ENCODE data around the gene SCFD2. TPM values are rescaled to one million over a fixed set of nuclear protein-coding genes. Genes with fewer than 3 reads are reported as not detected.
"Not testable (repeated sequence)": the region's sequence is repeated elsewhere in the genome, so short reads cannot be mapped to it uniquely, and the experiment has no call there.

The SCFD2 gene
- total RNA-seq, 1 donor from 2014 or later, result 31.3 TPM

DNA sequence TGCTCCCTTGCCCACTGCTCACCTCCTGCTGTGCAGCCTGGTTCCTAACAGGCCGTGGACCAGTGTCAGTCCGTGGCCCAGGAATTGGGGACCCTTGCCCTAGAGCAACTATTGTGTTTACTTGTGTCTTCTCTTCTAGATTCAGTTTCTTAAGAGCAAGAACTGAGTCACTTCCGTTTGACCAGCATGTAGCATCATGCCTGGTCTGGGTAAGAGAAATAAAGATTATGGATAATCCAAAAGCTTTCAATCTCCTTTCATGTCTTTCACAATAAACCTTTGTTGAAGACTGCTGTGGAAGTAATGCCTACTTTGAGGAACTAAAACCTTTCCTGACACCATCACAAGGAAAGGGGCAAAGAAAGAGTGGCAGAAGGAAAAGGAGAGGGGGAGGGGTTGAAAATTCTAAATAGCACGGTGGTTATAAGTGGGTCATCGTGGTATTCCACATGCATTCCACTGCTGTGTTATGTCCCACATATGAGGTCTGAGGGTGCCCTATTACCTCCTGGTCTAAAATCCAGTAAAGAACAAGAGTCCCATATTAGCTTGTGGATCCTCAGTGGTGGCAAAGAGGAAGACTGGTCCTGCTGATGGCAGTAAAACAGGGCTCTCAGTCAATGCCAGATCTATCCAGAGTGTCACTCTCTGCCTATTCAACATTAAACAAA lies 370.4 kb downstream of the SCFD2 start:
- intact Hi-C loops (cut with micrococcal nuclease), result no loop called here

DNA sequence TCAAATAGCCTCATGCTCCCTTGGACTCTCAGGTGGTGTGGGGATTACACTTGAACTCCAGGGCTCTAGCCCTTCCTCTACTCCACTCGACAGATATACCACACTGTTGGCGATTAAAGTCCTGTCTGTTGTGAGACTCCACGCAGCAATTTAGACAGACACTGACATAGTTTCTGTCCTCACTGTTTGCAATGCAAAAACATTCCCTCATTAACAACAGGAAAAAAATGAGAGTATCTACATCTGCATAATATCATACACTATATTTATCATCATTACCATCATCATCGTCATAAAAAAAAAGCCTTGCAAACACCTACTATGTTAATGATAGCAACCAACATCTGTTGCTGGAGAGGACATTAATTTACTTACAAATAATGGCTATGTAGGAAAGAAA lies 371.3 kb downstream of the SCFD2 start:
- intact Hi-C loops (cut with micrococcal nuclease), result no loop called here

GRCh38 chr4:52993771-52994170 lies 372.1 kb downstream of the SCFD2 start:
- intact Hi-C loops (cut with micrococcal nuclease), result no loop called here

DNA sequence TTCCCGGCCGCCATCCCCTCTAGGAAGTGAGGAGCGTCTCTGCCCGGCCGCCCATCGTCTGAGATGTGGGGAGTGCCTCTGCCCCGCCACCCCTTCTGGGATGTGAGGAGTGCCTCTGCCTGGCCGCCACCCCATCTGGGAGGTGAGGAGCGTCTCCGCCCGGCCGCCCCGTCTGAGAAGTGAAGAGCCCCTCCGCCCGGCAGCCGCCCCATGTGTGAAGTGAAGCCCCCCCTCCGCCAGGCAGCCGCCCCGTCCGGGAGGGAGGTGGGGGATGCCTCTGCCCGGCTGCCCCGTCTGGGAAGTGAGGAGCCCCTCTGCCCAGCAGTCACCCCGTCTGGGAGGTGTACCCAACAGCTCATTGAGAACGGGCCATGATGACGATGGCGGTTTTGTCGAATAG lies 373.3 kb downstream of the SCFD2 start:
- intact Hi-C loops (cut with micrococcal nuclease), result not testable (repeated sequence)

DNA sequence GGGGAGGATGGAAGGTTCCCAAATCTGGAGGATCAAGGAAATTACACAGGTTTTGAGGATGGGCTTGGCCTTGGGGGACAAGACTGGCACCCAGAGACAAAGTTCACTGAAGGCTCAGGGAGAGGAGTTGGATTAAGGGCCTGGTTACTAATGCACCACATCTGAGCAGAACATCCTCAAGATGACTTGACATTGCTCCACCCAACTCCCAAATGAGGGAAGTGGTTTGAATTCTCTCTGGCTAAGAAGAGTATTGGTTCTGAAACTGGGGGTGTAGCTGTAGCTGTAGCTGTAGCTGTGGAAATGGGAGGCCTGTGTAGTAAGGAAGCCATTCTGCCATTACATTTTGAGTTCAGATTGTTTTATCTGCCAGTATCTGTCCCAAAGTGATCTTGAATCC lies 374.4 kb downstream of the SCFD2 start:
- intact Hi-C loops (cut with micrococcal nuclease), result no loop called here

GRCh38 chr4:52990706-52991105 lies 375.2 kb downstream of the SCFD2 start:
- intact Hi-C loops (cut with micrococcal nuclease), result no loop called here

DNA sequence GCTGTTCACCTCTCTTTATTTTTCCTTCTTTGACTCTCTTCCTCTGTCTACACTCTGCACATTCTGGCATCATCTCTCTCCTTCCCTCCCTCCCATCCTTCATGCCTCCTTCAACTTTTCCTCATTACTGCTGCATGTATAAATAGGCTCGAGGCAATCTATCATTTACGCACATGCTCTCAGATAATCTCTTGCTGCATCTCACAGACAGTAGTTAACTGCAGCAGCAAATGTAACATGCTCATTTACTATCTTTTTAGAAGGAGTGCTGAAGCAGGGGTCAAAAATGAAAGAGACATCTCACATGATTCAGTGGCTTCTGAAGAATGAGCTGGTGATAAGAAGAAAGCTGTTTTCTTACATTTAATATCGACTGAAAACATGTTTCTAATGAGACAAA lies 376.0 kb downstream of the SCFD2 start:
- intact Hi-C loops (cut with micrococcal nuclease), result loop anchor here (10.0 kb wide), 1 partner anchor 265 kb away; no protein-coding TSS in a partner anchor

GRCh38 chr4:52987392-52988056 lies 378.3 kb downstream of the SCFD2 start:
- intact Hi-C loops (cut with micrococcal nuclease), result loop anchor here (10.0 kb wide), 1 partner anchor 263 kb away; no protein-coding TSS in a partner anchor

DNA sequence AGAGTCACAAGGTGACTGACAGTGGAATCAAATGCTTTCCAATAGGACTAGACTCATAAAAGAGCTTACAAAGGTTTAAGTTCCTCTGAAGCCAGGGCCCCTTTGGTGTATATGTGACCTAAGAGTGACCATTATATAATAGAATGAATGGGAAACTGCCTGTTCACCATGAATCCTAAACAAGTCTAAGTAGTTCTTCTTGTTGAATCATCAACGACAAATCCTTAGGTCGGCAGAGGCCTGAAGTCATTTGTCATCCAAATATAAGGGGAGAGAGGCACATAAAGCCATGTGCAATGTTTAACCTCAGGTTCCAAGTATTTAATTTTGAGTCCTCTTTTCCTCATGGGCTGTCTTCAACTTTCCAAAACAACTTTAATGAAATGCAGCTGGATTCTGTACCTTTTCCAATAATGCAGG lies 381.4 kb downstream of the SCFD2 start:
- intact Hi-C loops (cut with micrococcal nuclease), result loop anchor here (5.0 to 10.0 kb wide), 3 partner anchors 260 to 1248 kb away; no protein-coding TSS in a partner anchor

- intact Hi-C loops (cut with micrococcal nuclease), result loop anchor here (1.0 to 10.0 kb wide), 5 partner anchors 259 to 1249 kb away; no protein-coding TSS in a partner anchor
Observed at GRCh38 chr4:52983563-52984303, 382.1 kb downstream of the SCFD2 start.

DNA sequence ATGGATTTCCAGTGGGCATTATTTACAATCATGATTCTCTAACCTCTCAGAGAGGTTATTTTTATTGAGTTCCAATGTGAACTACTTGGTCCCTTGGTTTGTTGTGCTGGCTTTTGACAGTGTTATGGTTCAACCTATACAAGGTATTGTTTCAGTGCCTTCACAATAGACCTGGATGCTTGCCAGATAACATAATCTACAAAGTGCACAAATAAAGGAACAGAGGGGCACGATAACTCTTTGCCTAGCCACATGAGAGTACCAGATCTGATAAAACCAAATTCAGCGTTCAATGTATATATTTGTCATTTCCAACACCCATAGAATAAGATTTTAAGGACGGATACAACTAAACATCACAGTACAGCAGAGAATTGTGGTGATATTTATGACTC lies 382.9 kb downstream of the SCFD2 start:
- intact Hi-C loops (cut with micrococcal nuclease), result loop anchor here (1.0 to 10.0 kb wide), 5 partner anchors 258 to 1249 kb away; no protein-coding TSS in a partner anchor

GRCh38 chr4:52982255-52982945 lies 383.5 kb downstream of the SCFD2 start:
- intact Hi-C loops (cut with micrococcal nuclease), result loop anchor here (2.0 to 10.0 kb wide), 4 partner anchors 258 to 1250 kb away; no protein-coding TSS in a partner anchor

DNA sequence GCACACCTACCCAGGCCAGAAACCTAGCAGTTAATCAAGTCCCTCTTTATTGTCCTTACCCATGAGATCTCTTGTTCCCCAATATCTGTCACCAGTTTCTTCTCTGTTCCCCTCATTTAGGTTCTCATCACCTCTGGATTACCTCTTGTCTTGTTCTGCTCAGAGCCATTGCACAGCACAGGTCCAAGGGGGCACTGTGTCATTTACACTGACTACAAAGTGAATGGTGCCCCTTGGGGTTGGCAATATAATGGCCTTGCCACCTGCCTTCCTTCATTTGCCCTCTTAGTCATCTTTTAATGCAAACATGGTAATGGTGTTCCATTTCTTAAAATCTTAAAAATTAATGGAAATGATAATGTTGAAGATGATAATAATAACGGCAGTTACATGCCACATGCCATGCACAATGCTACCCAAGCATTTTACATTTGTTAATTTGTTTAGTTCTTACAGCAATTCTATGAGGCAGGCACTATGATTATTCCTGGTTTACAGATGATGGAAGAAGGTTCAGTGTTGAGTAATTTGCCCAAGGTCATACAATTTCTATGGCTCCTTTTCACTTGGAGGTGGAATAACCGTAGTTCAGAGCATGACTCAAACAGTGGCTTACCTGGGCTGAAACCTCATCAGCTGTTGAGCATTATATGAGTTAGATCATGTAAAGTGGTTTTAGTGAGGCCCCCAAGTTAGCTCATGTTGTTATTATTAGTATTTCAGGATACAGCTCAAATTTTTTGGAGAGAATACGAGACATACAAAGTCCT lies 385.9 kb downstream of the SCFD2 start:
- intact Hi-C loops (cut with micrococcal nuclease), result loop anchor here (5.0 to 10.0 kb wide), 3 partner anchors 255 to 1252 kb away; no protein-coding TSS in a partner anchor

DNA sequence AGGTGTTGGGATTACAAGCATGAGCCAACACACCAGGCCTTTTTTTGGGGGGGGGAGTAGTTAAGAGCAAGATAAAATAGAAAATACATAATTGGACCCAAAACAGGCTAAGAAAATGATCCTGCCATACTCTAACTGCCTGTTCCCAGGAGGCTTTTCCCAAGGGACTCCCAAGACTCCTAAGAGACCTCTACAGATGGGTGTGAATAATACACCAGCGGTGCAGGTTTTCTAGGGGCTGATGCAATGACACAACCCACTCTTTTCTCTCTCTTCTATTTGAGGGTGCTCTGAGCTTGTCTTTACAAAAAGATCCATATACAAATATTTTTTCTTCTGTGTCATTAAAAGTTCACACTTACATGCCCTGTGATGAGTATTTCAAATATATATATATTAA lies 386.8 kb downstream of the SCFD2 start:
- intact Hi-C loops (cut with micrococcal nuclease), result no loop called here

- intact Hi-C loops (cut with micrococcal nuclease), result no loop called here
Observed at GRCh38 chr4:52977252-52977651, 388.6 kb downstream of the SCFD2 start.

- intact Hi-C loops (cut with micrococcal nuclease), result no loop called here
Observed at GRCh38 chr4:52976523-52977230, 389.2 kb downstream of the SCFD2 start.

GRCh38 chr4:52968691-52969090 lies 397.2 kb downstream of the SCFD2 start:
- intact Hi-C loops (cut with micrococcal nuclease), result no loop called here

GRCh38 chr4:52968241-52968640 lies 397.6 kb downstream of the SCFD2 start:
- intact Hi-C loops (cut with micrococcal nuclease), result no loop called here

DNA sequence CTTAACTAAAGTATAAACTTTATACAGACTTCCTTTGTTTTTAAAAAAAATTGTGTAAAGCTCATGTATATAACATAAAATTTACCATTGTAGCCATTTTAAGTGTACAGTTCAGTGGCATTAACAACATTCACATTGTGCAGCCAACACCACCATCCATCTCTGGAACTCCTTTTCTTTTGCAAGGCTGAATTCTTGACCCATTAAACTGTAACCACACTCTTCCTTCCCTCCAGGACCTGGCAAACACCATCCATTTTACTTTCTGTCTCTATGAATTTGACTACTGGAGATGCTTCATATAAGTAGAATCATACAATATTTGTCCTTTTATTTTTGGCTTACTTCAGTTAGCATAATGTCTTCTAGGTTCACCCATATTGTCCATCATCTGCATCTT lies 399.1 kb downstream of the SCFD2 start:
- intact Hi-C loops (cut with micrococcal nuclease), result no loop called here

DNA sequence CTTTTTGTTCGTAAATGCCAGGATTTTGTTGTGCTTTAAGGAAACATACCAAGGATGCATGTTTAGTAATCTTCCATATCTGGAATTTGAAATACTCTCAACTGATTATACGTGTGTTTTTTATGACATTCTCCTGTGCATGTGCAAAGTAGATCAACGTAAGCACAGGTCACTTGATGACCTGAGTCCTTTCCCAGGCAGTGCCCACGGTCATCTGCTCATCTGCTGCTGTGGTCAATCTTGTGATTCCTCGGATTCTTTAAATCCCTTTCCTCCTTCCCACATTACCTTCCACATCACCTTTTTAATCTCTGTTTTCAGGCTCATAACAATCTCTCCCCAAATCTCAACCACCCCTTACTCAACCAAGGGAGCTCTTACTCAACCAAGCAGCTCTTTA lies 399.7 kb downstream of the SCFD2 start:
- intact Hi-C loops (cut with micrococcal nuclease), result no loop called here
